Spleen (tissue), 7 donors: ENCODE measurements around the gene SFXN3.

ENCODE experiments used
- CTCF ChIP-seq, 11 experiments: fragments of 200-600 bp in 7 of 11; fragments of 450-650 bp in 4 of 11; sonication (generic) in 4 of 11; IDR thresholded peaks in 8 of 11; conservative IDR thresholded peaks in 3 of 11; 1 replicate in 7 of 11; 2 replicates in 4 of 11; pipeline versions ENCODE4 v1.4.0 to v1.8.0; 2016 to 2021; ENCODE audit warnings: antibody characterized with exemption in 11 of 11, inconsistent platforms in 4 of 11, mild to moderate bottlenecking in 1 of 11
- POLR2A ChIP-seq, 3 donors: fragments of 450-650 bp; IDR thresholded peaks; one replicate each; pipeline ENCODE4 v1.5.1; 2017; ENCODE audit warnings: antibody characterized with exemption in 3 of 3, mild to moderate bottlenecking in 1 of 3
- POLR2AphosphoS5 ChIP-seq, 3 donors: sonication (generic); formaldehyde crosslinking; IDR thresholded peaks; one replicate each; pipeline ENCODE4 v1.5.1; 2017; ENCODE audit warnings: antibody characterized with exemption in 3 of 3
- donor health status: DM: no; HTN: no; CAD: no; lungs with moderate emphysema.
- donor health status: DM: no; HTN: no; CAD: no.
- donor health status: DM: no; HTN: no; CAD: no.

DNA sequence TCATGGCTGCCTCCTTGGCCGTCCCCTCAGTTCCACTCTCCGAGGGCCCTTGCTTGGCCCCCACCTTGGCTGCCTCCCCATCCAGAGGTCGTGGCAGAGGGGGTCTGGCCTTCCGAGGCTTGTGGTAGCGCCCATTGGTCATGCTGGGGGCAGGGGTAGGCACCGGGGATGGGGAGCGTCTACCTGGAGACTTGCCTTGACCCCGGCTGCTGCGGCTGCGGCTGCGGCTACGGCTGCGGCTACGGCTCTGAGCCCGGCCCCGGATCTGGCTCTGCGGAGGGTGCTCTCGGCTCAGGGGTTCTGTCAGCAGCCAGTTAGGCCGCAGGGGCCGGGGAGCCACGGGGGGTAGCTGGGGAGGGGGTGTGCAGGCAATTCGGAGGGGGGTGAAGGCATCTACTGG, 20.7 kb upstream of the SFXN3 start:
- no peak for TF ChIP-seq CTCF (IDR thresholded peaks at IDR 0.05 in 8 of 11, conservative IDR thresholded peaks at IDR 0.05 in 3 of 11)
- no peak for TF ChIP-seq POLR2A (IDR thresholded peaks at IDR 0.05)
- TF ChIP-seq POLR2AphosphoS5 (IDR thresholded peaks at IDR 0.05), result no peak
